ENCODE data around the gene LRRC31.

GRCh38 chr3:169867584-169868210, 2.0 kb downstream of the LRRC31 start:
- TF ChIP-seq CTCF (IDR thresholded peaks at IDR 0.05), result no peak
- TF ChIP-seq EP300 (IDR thresholded peaks at IDR 0.05), result no peak
- TF ChIP-seq POLR2A (IDR thresholded peaks at IDR 0.05; ENCODE audit: low read depth), result no peak
- no peak for TF ChIP-seq POLR2AphosphoS5 (IDR thresholded peaks at IDR 0.05)

Data from esophagus muscularis mucosa (tissue), 4 donors.